IMR-90 (cell line): Measurements from ENCODE around the gene FBXL20. TPM values are rescaled to one million over a fixed set of nuclear protein-coding genes. Genes with fewer than 3 reads are reported as not detected.

Source experiments
- ATAC-seq: fragments of 200-7000 bp; cut with Tn5 transposase; 2 replicates; pipeline ENCODE4 v1.9.1; 2020; ENCODE audit warnings: low read depth, mild to moderate bottlenecking, moderate library complexity
- BruUV-seq: library from RNA; stranded (reverse); fragments of 400-500 nt; replicated peaks from 2 replicates; lab custom pipeline; 2021; lab: Mats Ljungman, UMichigan
- CTCF ChIA-PET: fragments of 300-600 bp; formaldehyde crosslinking; extraction: SDS; loops from one replicate; lab custom pipeline; 2021; ENCODE audit warnings: antibody characterized with exemption; lab: Yijun Ruan, JAX
- POLR2A ChIA-PET: fragments of 300-600 bp; sonication (Branson Sonifier 250); formaldehyde crosslinking; loops from one replicate; lab custom pipeline; 2022; ENCODE audit warnings: antibody characterized with exemption; ENCODE audit not compliant: unreplicated experiment; lab: Charles Lee
- DNase-seq: peaks from one replicate; pipeline ENCODE4 v3.0.0; 2013
- H2AFZ ChIP-seq: replicated peaks from 2 replicates; pipeline ENCODE3; 2013; ENCODE audit warnings: low read length, mild to moderate bottlenecking; ENCODE audit not compliant: poor library complexity
- H2AK5ac ChIP-seq: 2 replicates; pipeline ENCODE4 v1.6.1; 2013; ENCODE audit warnings: low read depth, low read length, inconsistent platforms
- H2AK9ac ChIP-seq: replicated peaks from 2 replicates; pipeline ENCODE3; 2013; ENCODE audit warnings: mild to moderate bottlenecking, low read depth, low read length, moderate library complexity; ENCODE audit not compliant: poor library complexity
- H2BK120ac ChIP-seq: 2 replicates; pipeline ENCODE4 v1.6.1; 2013; ENCODE audit warnings: low read depth, low read length, inconsistent platforms
- H2BK15ac ChIP-seq: 3 replicates; pipeline ENCODE4 v1.6.1; 2013; ENCODE audit warnings: low read depth, low read length, inconsistent platforms
- H2BK20ac ChIP-seq: 2 replicates; pipeline ENCODE4 v1.6.1; 2013; ENCODE audit warnings: low read depth, mild to moderate bottlenecking, inconsistent platforms, low read length, moderate library complexity
- H2BK5ac ChIP-seq: 2 replicates; pipeline ENCODE4 v1.6.1; 2013; ENCODE audit warnings: mild to moderate bottlenecking, low read depth, low read length, inconsistent platforms; ENCODE audit not compliant: poor library complexity, severe bottlenecking
- H3K14ac ChIP-seq: replicated peaks from 2 replicates; pipeline ENCODE4 v1.6.1; 2013; ENCODE audit warnings: low read depth, low read length, inconsistent platforms
- H3K18ac ChIP-seq: 2 replicates; pipeline ENCODE4 v1.6.1; 2013; ENCODE audit warnings: low read depth, low read length, control low read depth
- H3K23ac ChIP-seq: 2 replicates; pipeline ENCODE4 v1.6.1; 2013; ENCODE audit warnings: low read depth, low read length, inconsistent platforms
- H3K27ac ChIP-seq: 2 replicates; pipeline ENCODE4 v1.5.1; 2013; ENCODE audit warnings: mild to moderate bottlenecking, control low read depth, low read length; ENCODE audit not compliant: insufficient read depth
- H3K27me3 ChIP-seq: 2 replicates; pipeline ENCODE4 v1.6.1; 2013; ENCODE audit warnings: low read length; ENCODE audit not compliant: control insufficient read depth, insufficient read depth
- H3K36me3 ChIP-seq: 2 replicates; pipeline ENCODE4 v1.6.1; 2013; ENCODE audit warnings: low read length, mixed read lengths; ENCODE audit not compliant: control insufficient read depth, insufficient read depth
- H3K4ac ChIP-seq: 2 replicates; pipeline ENCODE4 v1.6.1; 2013; ENCODE audit warnings: low read depth, low read length, inconsistent platforms
- H3K4me1 ChIP-seq: 2 replicates; pipeline ENCODE4 v1.6.1; 2013; ENCODE audit warnings: low read length, mixed read lengths; ENCODE audit not compliant: control insufficient read depth, insufficient read depth
- H3K4me2 ChIP-seq: 2 replicates; pipeline ENCODE4 v1.6.1; 2013; ENCODE audit warnings: low read depth, mild to moderate bottlenecking, control low read depth, low read length, moderate library complexity
- H3K4me3 ChIP-seq: 2 replicates; pipeline ENCODE4 v1.5.1; 2013; ENCODE audit warnings: low read depth, mild to moderate bottlenecking, control low read depth, low read length, moderate library complexity; ENCODE audit not compliant: insufficient read depth
- H3K56ac ChIP-seq: 2 replicates; pipeline ENCODE4 v1.6.1; 2013; ENCODE audit warnings: low read length, inconsistent platforms; ENCODE audit not compliant: insufficient read depth; ENCODE audit errors: extremely low read depth
- H3K79me1 ChIP-seq, 2 experiments: 2 replicates each; pipeline ENCODE4 v1.6.1; 2013; ENCODE audit warnings: low read length in 2 of 2, inconsistent platforms in 1 of 2, low read depth in 1 of 2
- H3K9ac ChIP-seq: 2 replicates; pipeline ENCODE4 v1.6.1; 2013; ENCODE audit warnings: low read depth, low read length, control low read depth
- H3K9me1 ChIP-seq: 2 replicates; pipeline ENCODE4 v1.6.1; 2013; ENCODE audit warnings: low read length, inconsistent platforms; ENCODE audit not compliant: insufficient read depth
- H3K9me3 ChIP-seq: 2 replicates; pipeline ENCODE4 v1.6.1; 2013; ENCODE audit warnings: low read length; ENCODE audit not compliant: control insufficient read depth, insufficient read depth
- H4K20me1 ChIP-seq: 2 replicates; pipeline ENCODE4 v1.6.1; 2013; ENCODE audit warnings: low read length, inconsistent platforms; ENCODE audit not compliant: insufficient read depth
- H4K5ac ChIP-seq: 2 replicates; pipeline ENCODE4 v1.6.1; 2013; ENCODE audit warnings: mild to moderate bottlenecking, low read depth, low read length, control low read depth
- H4K8ac ChIP-seq, 2 experiments: 2 replicates each; pipeline ENCODE4 v1.6.1; 2013; ENCODE audit warnings: low read depth in 2 of 2, low read length in 2 of 2, control low read depth in 1 of 2, inconsistent platforms in 1 of 2
- H4K91ac ChIP-seq: 2 replicates; pipeline ENCODE4 v1.6.1; 2013; ENCODE audit warnings: low read depth, low read length, inconsistent platforms; ENCODE audit not compliant: insufficient read depth
- BHLHE40 ChIP-seq: fragments of 150-350 bp; IDR thresholded peaks from 2 replicates; pipeline ENCODE4 v1.6.1; 2016; ENCODE audit warnings: mild to moderate bottlenecking, low read depth, low read length
- CEBPB ChIP-seq: IDR thresholded peaks from 2 replicates; pipeline ENCODE4 v1.6.1; 2012; ENCODE audit warnings: low read depth, low read length, improper control_type of control experiment
- CHD1 ChIP-seq: IDR thresholded peaks from 2 replicates; pipeline ENCODE4 v1.6.1; 2012; ENCODE audit warnings: low read depth, low read length, improper control_type of control experiment
- CTCF ChIP-seq: conservative IDR thresholded peaks from 2 replicates; pipeline ENCODE4 v1.5.1; 2012; ENCODE audit warnings: mild to moderate bottlenecking, low read depth, low read length, improper control_type of control experiment
- ELK1 ChIP-seq: fragments of 150-350 bp; IDR thresholded peaks from 2 replicates; pipeline ENCODE4 v1.6.1; 2016; ENCODE audit warnings: low read depth, mild to moderate bottlenecking, low read length, moderate library complexity, borderline replicate concordance
- FOS ChIP-seq: fragments of 150-350 bp; IDR thresholded peaks from 2 replicates; pipeline ENCODE4 v1.6.1; 2016; ENCODE audit warnings: low read depth, low read length
- MAFK ChIP-seq: IDR thresholded peaks from 2 replicates; pipeline ENCODE4 v1.6.1; 2012; ENCODE audit warnings: low read depth, low read length, improper control_type of control experiment
- MAZ ChIP-seq: IDR thresholded peaks from 2 replicates; pipeline ENCODE4 v1.6.1; 2012; ENCODE audit warnings: low read depth, mild to moderate bottlenecking, low read length, improper control_type of control experiment, moderate library complexity, borderline replicate concordance
- MXI1 ChIP-seq: IDR thresholded peaks from 2 replicates; pipeline ENCODE4 v1.6.1; 2012; ENCODE audit warnings: low read depth, mild to moderate bottlenecking, low read length, moderate library complexity, borderline replicate concordance
- NFE2L2 ChIP-seq: fragments of 150-350 bp; IDR thresholded peaks from 2 replicates; pipeline ENCODE4 v1.6.1; 2016; ENCODE audit warnings: low read depth, mild to moderate bottlenecking, low read length
- POLR2A ChIP-seq: IDR thresholded peaks from 2 replicates; pipeline ENCODE4 v1.6.1; 2012; ENCODE audit warnings: mild to moderate bottlenecking, low read depth, low read length
- RAD21 ChIP-seq: IDR thresholded peaks from 2 replicates; pipeline ENCODE4 v1.6.1; 2012; ENCODE audit warnings: low read length, improper control_type of control experiment
- RCOR1 ChIP-seq: IDR thresholded peaks from 2 replicates; pipeline ENCODE4 v1.6.1; 2012; ENCODE audit warnings: mild to moderate bottlenecking, low read length, improper control_type of control experiment; ENCODE audit not compliant: insufficient replicate concordance
- RFX5 ChIP-seq: IDR thresholded peaks from 2 replicates; pipeline ENCODE4 v1.8.0; 2012; ENCODE audit warnings: low read depth, mild to moderate bottlenecking, low read length, moderate library complexity
- SMC3 ChIP-seq: fragments of 150-350 bp; IDR thresholded peaks from 2 replicates; pipeline ENCODE4 v1.6.1; 2016; ENCODE audit warnings: low read depth, mild to moderate bottlenecking, antibody characterized with exemption, low read length, moderate library complexity
- USF2 ChIP-seq: fragments of 150-350 bp; IDR thresholded peaks from 2 replicates; pipeline ENCODE4 v1.6.1; 2017; ENCODE audit warnings: mild to moderate bottlenecking, antibody characterized with exemption, low read length, low read depth
- WGBS, 2 experiments: methylation state at CpG; one replicate each; pipeline versions ENCODE4 v1.1.5 to v1.1.7; 2013; ENCODE audit warnings: missing lambda C conversion rate in 2 of 2; ENCODE audit not compliant: insufficient read length in 1 of 2; ENCODE audit errors: extremely low coverage in 2 of 2; 5-methylcytosine and 5-hydroxymethylcytosine counted together
- dilution Hi-C: fragments of 300-500 bp; cut with HindIII; formaldehyde crosslinking; loops from one replicate; pipeline ENCODE4 v1.14.3; 2018; ENCODE audit warnings: low sequenced_read_pairs; ENCODE audit not compliant: unreplicated experiment
- in situ Hi-C: fragments of 300-500 bp; cut with MboI; formaldehyde crosslinking; loops from 3 replicates; pipeline ENCODE4 v1.14.3; 2019; ENCODE audit warnings: low sequenced_read_pairs, inconsistent platforms, mixed read lengths
- intact Hi-C: fragments of 100-400 bp; cut with micrococcal nuclease; formaldehyde crosslinking; loops from 2 replicates; pipeline ENCODE4 v1.10.0; 2022
- polyA plus RNA-seq, 3 experiments: library from polyadenylated mRNA; depleted of rRNA; stranded (reverse); fragments of >200 nt; gene quantifications; 2 replicates each; pipeline ENCODE4 v1.2.3, GENCODE V29; 2012; ENCODE audit warnings: low replicate concordance in 1 of 3
- total RNA-seq: library from RNA; depleted of rRNA; stranded (reverse); fragments of >200 nt; gene quantifications from 2 replicates; pipeline ENCODE4 v1.2.3, GENCODE V29; 2012

FBXL20 gene
- total and polyA plus RNA-seq, 2 of the 4 experiments (the other 2 are of a cell fraction), result 4.1 to 13.8 TPM

- H3K27ac ChIP-seq, result no peak overlapping the region
- H3K9me3 ChIP-seq, result no peaks in the 10 kb centered on the region
- H3K27me3 ChIP-seq, result no peaks in the 10 kb centered on the region
- no peak overlapping the region for H3K4me2 ChIP-seq
- intact Hi-C loops, result no loop called here
- no peak overlapping the region for H2BK120ac ChIP-seq
- no peak overlapping the region for H2AK5ac ChIP-seq
- DNase-seq, result no peak
- no peak overlapping the region for H2BK15ac ChIP-seq
- H2BK20ac ChIP-seq, result no peak overlapping the region
- no peaks in the 10 kb centered on the region; a peak in 1 of 4 replicates for H3K79me1 ChIP-seq
- BruUV-seq, result no TSS peak
- no peaks in the 10 kb centered on the region for H4K20me1 ChIP-seq
- no peak overlapping the region for H3K18ac ChIP-seq
- H3K56ac ChIP-seq, result no peak overlapping the region
- in situ Hi-C loops, result no loop called here
- no peak overlapping the region for H2AFZ ChIP-seq
- no peak overlapping the region for H2BK5ac ChIP-seq
- CTCF ChIA-PET, result interaction anchor here (0.6 kb wide), 2 partner anchors 21 to 47 kb away, joined by 3 to 5 read pairs; no protein-coding TSS in a partner anchor
- no CpG with 5 or more reads among the region's 7 CpGs for WGBS, 2 experiments
- dilution Hi-C loops, result no loop called here
- no peaks in the 10 kb centered on the region for H3K9me1 ChIP-seq
- no peak overlapping the region for H3K9ac ChIP-seq
- no peak for TF ChIP-seq POLR2A
- TF ChIP-seq NFE2L2, result no peak
- TF ChIP-seq RAD21, result no peak
- no peak for TF ChIP-seq USF2
- no peak for TF ChIP-seq MAZ
- TF ChIP-seq BHLHE40, result no peak
- no peak for TF ChIP-seq ELK1
- TF ChIP-seq MAFK, result no peak
- no peak for TF ChIP-seq RCOR1
- TF ChIP-seq FOS, result no peak
- TF ChIP-seq RFX5, result no peak
- TF ChIP-seq MXI1, result no peak
- no peak for TF ChIP-seq CHD1
- TF ChIP-seq CEBPB, result no peak
- no peak for TF ChIP-seq CTCF
- no peak for TF ChIP-seq SMC3
- H3K36me3 ChIP-seq, result peaks cover 4% of the 10 kb centered on the region
- no peak overlapping the region for H3K4me3 ChIP-seq
- H4K5ac ChIP-seq, result no peak overlapping the region
- H3K4me1 ChIP-seq, result 0 out of 2 replicates have a peak, but pooled peaks cover 2% of the 10 kb centered on the region
- no peak for ATAC-seq
- H4K91ac ChIP-seq, result no peak overlapping the region
- POLR2A ChIA-PET, result interaction anchor here (0.7 kb wide), 1 partner anchor 145 kb away, joined by 7 read pairs; the partner anchor contains the start of gene MED1
- H3K23ac ChIP-seq, result no peak overlapping the region
- H4K8ac ChIP-seq, result no peak overlapping the region
- no peak overlapping the region for H3K4ac ChIP-seq
- H2AK9ac ChIP-seq, result no peak overlapping the region
- H3K14ac ChIP-seq, result 0 out of 2 replicates have a peak overlapping the region, but pooled peaks have one; percentile 70
Measured at GRCh38 chr17:39305978-39306377, 95.4 kb downstream of the FBXL20 start.
